Nephron (organoid): ENCODE data around the gene NOTCH4.

ENCODE experiments used
- H3K27ac Mint-ChIP-seq, 3 experiments: 2 replicates each; pipeline ENCODE4 v1.8.0; 2020; ENCODE audit warnings: mixed read lengths in 3 of 3, mild to moderate bottlenecking in 2 of 3, moderate library complexity in 1 of 3
- H3K27me3 Mint-ChIP-seq: 2 replicates; pipeline ENCODE4 v1.8.0; 2021; ENCODE audit warnings: low read depth, mild to moderate bottlenecking, moderate library complexity, mixed read lengths
- H3K36me3 Mint-ChIP-seq: 2 replicates; pipeline ENCODE4 v1.8.0; 2020; ENCODE audit warnings: low read depth, mixed read lengths
- H3K4me1 Mint-ChIP-seq: 2 replicates; pipeline ENCODE4 v1.8.0; 2020; ENCODE audit warnings: mixed read lengths
- H3K4me3 Mint-ChIP-seq, 3 experiments: 2 replicates each; pipeline ENCODE4 v1.8.0; 2020; ENCODE audit warnings: mild to moderate bottlenecking in 3 of 3, mixed read lengths in 3 of 3, moderate library complexity in 2 of 3
- H3K9me3 Mint-ChIP-seq: 2 replicates; pipeline ENCODE4 v1.8.0; 2020; ENCODE audit warnings: mixed read lengths
- TF ChIP-seq, protein P1 (sequence below), 3 experiments: fragments of 200-600 bp; sonication (generic); IDR thresholded peaks; one replicate each; pipeline ENCODE4 v1.5.0; 2021; ENCODE audit warnings: antibody characterized with exemption in 3 of 3; ENCODE audit not compliant: unreplicated experiment in 3 of 3

Gene NOTCH4

DNA sequence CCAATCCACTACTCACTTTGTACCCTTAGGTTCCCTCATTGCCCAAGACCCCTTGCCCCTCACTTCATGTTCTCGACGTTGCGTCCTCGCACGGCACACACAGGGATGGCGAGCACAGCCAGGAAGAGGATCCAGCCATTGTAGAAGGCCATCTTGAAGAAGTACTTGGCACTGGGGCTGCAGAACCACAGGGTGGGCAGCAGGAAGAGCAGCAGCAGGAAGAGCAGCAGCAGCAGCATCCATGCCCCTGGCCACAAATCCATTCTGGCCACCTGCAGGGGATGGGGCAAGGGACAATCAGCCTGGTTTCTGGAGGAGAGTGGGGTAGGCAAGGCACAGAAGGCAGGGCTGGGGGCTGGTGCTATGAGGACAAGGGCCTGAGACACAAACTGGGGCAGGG is 52.6 kb downstream of the NOTCH4 start:
- Mint-ChIP-seq H3K9me3 (no peaks in the 10 kb centered on the region), H3K27ac (no peak overlapping the region), H3K4me1 (peaks cover 16% of the 10 kb centered on the region), H3K4me3 (no peak overlapping the region), H3K27me3 (no peaks in the 10 kb centered on the region), H3K36me3 (peaks cover 40% of the 10 kb centered on the region)
- TF ChIP-seq, protein P1, sequence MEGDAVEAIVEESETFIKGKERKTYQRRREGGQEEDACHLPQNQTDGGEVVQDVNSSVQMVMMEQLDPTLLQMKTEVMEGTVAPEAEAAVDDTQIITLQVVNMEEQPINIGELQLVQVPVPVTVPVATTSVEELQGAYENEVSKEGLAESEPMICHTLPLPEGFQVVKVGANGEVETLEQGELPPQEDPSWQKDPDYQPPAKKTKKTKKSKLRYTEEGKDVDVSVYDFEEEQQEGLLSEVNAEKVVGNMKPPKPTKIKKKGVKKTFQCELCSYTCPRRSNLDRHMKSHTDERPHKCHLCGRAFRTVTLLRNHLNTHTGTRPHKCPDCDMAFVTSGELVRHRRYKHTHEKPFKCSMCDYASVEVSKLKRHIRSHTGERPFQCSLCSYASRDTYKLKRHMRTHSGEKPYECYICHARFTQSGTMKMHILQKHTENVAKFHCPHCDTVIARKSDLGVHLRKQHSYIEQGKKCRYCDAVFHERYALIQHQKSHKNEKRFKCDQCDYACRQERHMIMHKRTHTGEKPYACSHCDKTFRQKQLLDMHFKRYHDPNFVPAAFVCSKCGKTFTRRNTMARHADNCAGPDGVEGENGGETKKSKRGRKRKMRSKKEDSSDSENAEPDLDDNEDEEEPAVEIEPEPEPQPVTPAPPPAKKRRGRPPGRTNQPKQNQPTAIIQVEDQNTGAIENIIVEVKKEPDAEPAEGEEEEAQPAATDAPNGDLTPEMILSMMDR (IDR thresholded peaks at IDR 0.05; ENCODE audit: unreplicated experiment in 3 of 3) = no peak

DNA sequence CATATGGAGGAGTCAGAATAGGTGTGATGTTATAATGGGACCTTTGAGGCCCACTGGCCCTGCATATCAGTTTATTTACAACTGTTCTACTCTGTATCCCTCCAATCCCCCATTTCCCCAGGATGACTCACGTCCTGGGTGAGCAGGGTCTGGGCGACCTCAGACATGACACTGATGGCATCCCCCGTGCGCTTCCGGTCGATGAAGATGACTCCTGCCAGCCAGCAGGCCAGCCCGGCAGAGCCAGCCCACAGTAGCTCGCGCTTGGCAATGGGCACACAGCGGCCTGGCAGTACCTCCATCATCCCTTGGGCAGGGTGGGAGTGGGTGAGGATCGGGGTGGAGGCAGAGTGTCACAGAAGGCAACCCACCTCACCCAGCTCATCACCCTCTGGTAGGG is 53.6 kb downstream of the NOTCH4 start:
- Mint-ChIP-seq H3K4me1 (peaks cover 13% of the 10 kb centered on the region), H3K27me3 (no peaks in the 10 kb centered on the region), H3K36me3 (peaks cover 46% of the 10 kb centered on the region), H3K27ac (no peak overlapping the region), H3K9me3 (no peaks in the 10 kb centered on the region), H3K4me3 (no peak overlapping the region)
- TF ChIP-seq, protein P1 (IDR thresholded peaks at IDR 0.05; ENCODE audit: unreplicated experiment in 3 of 3) = no peak

DNA sequence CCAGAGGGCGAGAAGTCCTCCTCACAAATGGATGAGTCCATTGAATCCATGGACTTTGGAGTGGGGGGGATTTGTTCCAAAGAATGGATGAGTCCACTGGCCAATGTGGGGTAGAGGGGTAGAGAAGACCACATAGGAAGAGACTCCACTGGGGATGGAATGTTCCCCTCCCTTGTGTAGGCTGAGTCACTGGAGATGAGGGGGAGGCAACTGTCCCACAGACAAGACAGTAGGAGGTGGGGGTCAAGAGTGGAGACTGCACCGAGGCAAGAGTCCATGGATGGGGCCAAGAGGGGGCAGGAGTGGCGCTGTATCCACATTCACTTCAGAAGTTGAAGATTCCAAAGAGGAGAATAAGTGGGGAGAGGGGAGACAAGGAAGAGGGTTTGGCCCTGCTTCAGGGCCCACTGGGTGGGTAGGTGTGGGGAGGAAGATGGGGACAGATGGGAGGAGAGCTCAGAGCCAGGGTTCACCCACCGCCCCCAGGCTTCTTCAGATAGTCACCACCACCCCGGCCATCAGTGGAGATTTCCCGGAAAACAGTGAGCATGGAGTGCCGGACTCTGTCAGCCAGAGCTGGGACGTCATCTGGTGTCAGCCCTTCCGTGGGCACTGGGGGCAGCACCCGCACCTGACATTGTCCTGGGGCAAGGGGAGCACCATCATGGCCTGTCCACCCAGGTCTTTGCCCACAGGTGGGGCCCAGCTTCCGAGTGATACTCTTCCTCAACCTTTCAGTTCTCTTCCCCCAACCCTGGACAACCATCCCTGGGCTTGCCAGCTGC is 54.9 kb downstream of the NOTCH4 start:
- peaks cover 52% of the 10 kb centered on the region for H3K36me3 Mint-ChIP-seq
- H3K27ac Mint-ChIP-seq = peak overlapping the region in 1 of 3 experiments; percentile 61
- H3K9me3 Mint-ChIP-seq = no peaks in the 10 kb centered on the region
- H3K4me3 Mint-ChIP-seq = no peak overlapping the region
- peaks cover 8% of the 10 kb centered on the region for H3K4me1 Mint-ChIP-seq
- no peaks in the 10 kb centered on the region for H3K27me3 Mint-ChIP-seq
- TF ChIP-seq, protein P1 (IDR thresholded peaks at IDR 0.05; ENCODE audit: unreplicated experiment in 3 of 3) = no peak

DNA sequence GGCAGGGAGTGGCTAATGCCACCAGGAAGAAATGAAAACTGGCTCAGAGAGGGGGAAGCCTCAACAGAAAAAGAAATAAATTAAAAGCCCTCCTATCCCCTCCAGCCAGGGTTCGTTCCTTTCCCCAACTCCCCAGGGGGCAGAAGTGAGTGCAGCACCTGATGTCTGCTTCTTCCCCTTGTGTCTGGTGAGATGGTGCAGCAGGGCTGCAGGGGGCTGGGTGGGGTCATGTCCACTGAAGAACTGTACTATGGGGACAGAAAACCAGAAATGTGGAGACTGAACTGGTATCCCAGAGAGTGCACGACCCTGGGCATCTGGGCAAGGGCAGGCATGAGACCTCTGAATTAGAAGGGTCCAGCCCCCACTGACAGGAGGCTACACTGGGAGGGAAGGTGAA is 55.5 kb downstream of the NOTCH4 start:
- Mint-ChIP-seq H3K4me1 (peaks cover 2% of the 10 kb centered on the region), H3K4me3 (no peak overlapping the region), H3K27ac (peak overlapping the region in 1 of 3 experiments; percentile 33), H3K36me3 (peaks cover 53% of the 10 kb centered on the region), H3K9me3 (no peaks in the 10 kb centered on the region), H3K27me3 (no peaks in the 10 kb centered on the region)
- TF ChIP-seq, protein P1 (IDR thresholded peaks at IDR 0.05; ENCODE audit: unreplicated experiment in 3 of 3) = no peak

DNA sequence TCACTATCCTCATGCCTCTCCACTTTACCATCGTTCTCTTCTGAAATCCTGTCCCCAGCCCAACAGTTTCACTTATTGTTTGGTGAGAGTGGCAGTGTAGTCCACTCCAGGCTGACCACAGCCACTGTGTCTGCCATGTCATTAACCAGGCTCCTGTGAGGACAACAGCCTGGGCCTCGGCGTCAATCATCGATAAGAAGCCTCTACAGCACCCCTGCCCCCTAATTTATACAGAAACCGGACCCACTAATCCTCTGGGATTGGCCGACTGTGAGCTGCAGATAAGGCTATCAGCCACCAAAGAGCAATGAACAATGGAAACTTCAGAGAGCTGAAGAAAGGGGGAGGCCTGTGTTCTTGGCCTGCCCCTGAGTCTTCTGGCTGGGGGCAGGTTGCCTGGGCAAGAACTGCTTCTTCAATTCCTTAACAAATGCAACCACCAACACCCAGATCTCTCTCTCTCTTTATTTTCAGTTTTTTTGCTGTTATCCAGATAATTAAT is 56.1 kb downstream of the NOTCH4 start:
- H3K4me3 Mint-ChIP-seq = no peak overlapping the region
- no peaks in the 10 kb centered on the region for H3K27me3 Mint-ChIP-seq
- H3K9me3 Mint-ChIP-seq = no peaks in the 10 kb centered on the region
- TF ChIP-seq, protein P1 (IDR thresholded peaks at IDR 0.05; ENCODE audit: unreplicated experiment in 3 of 3) = no peak
- peaks cover 58% of the 10 kb centered on the region for H3K36me3 Mint-ChIP-seq
- H3K4me1 Mint-ChIP-seq = no peaks in the 10 kb centered on the region
- H3K27ac Mint-ChIP-seq = peak overlapping the region in 1 of 3 experiments; percentile 34
